Esophagus squamous epithelium (tissue), 5 donors: ENCODE data around the gene RASA3. TPM values are rescaled to one million over a fixed set of nuclear protein-coding genes. Genes with fewer than 3 reads are reported as not detected.

ENCODE experiments used
- DNase-seq: peaks from one replicate; lab custom pipeline; 2025; lab: John Stamatoyannopoulos, UW
- H3K27ac ChIP-seq, 4 donors: fragments of 200-600 bp; sonication (generic); one replicate each; pipeline ENCODE4 v1.5.1; 2016 to 2019; ENCODE audit warnings: mild to moderate bottlenecking in 1 of 4
- H3K27me3 ChIP-seq, 4 donors: fragments of 200-600 bp; sonication (generic); 1 replicate in 3 of 4; 2 replicates in 1 of 4; pipeline versions ENCODE4 v1.5.1 to v1.6.0; 2017 to 2021; ENCODE audit warnings: antibody characterized with exemption in 1 of 4
- H3K36me3 ChIP-seq, 3 donors: fragments of 200-600 bp; sonication (generic); one replicate each; pipeline ENCODE4 v1.5.1; 2016 to 2019
- H3K4me1 ChIP-seq, 3 donors: fragments of 200-600 bp; sonication (generic); one replicate each; pipeline ENCODE4 v1.5.1; 2017 to 2019
- H3K4me3 ChIP-seq, 4 donors: fragments of 200-600 bp; sonication (generic); 1 replicate in 3 of 4; 2 replicates in 1 of 4; pipeline ENCODE4 v1.5.1; 2016 to 2019; ENCODE audit warnings: mild to moderate bottlenecking in 2 of 4, moderate library complexity in 1 of 4
- H3K9me3 ChIP-seq, 3 donors: fragments of 200-600 bp; sonication (generic); one replicate each; pipeline ENCODE4 v1.5.1; 2016 to 2019
- POLR2A ChIP-seq, 4 donors: fragments of 450-650 bp; IDR thresholded peaks; one replicate each; pipeline ENCODE4 v1.6.1; 2017; ENCODE audit warnings: antibody characterized with exemption in 4 of 4, mild to moderate bottlenecking in 4 of 4, moderate library complexity in 3 of 4
- WGBS, 2 donors: methylation state at CpG; one replicate each; pipeline ENCODE4 v1.1.5; 2018; 5-methylcytosine and 5-hydroxymethylcytosine counted together
- intact Hi-C: fragments of 100-400 bp; cut with DNase I; formaldehyde crosslinking; loops from one replicate; pipeline ENCODE4 v1.15.0; 2022
- total RNA-seq, 4 donors: library from RNA; depleted of rRNA; stranded (reverse); fragments of >200 nt; gene quantifications; one replicate each; pipeline ENCODE4 v1.1.0, GENCODE V29; 2016
- TF ChIP-seq, protein P1 (sequence below), 6 experiments: fragments of 450-650 bp in 4 of 6; fragments of 200-600 bp in 2 of 6; sonication (generic) in 2 of 6; IDR thresholded peaks; one replicate each; pipeline ENCODE4 v1.5.1; 2016 to 2019; ENCODE audit warnings: antibody characterized with exemption in 6 of 6, mild to moderate bottlenecking in 4 of 6, moderate library complexity in 4 of 6
- donor health status: DM: yes; HTN: yes; CAD: no.

RASA3 gene
- total RNA-seq, 4 donors from 2014 or later, result 1.4 to 8.8 (median 3.1) TPM

DNA sequence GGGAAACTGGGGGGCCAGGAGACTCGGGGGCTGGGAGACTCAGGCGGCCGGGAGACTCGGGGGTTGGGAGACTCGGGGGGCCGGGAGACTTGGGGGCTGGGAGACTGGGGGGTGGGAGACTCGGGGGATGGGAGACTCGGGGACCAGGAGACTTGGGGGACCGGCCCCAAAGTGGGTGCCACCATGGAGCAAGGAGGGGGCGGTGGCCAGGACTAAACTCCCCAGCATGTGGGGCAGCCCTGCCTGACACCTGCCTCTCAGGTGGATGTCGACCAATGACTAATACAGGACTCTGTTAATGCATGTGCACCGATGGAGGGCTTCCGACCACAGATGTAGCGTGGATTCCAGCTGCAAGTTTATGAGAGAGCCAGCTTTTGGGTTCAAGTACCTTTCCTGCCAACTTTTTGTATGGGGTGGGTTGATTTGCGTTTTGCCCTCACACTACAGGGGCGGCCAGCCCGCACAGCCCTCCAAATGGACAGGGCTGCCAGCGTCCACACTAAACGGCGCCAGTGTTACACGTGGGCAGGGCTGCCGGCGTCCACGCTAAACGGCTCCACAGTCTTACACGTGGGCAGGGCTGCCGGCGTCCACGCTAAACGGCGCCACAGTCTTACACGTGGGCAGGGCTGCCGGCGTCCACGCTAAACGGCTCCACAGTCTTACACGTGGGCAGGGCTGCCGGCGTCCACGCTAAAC is 62.2 kb downstream of the RASA3 start:
- Histone ChIP-seq H3K27me3 (peaks cover 0 to 24% (median 0%) of the 10 kb centered on the region in 4 donors), H3K27ac (no peak overlapping the region), H3K36me3 (peaks cover 0 to 11% (median 0%) of the 10 kb centered on the region in 3 donors), H3K4me3 (no peak overlapping the region), H3K9me3 (no peaks in the 10 kb centered on the region), H3K4me1 (peaks cover 15 to 47% (median 43%) of the 10 kb centered on the region in 3 donors)
- DNase-seq, result no peak
- WGBS, 2 donors, result 92 to 96% methylated on average over 7 to 12 of the region's 40 CpGs
- intact Hi-C loops, result no loop called here
- no peak for TF ChIP-seq POLR2A (IDR thresholded peaks at IDR 0.05)
- TF ChIP-seq, protein P1, sequence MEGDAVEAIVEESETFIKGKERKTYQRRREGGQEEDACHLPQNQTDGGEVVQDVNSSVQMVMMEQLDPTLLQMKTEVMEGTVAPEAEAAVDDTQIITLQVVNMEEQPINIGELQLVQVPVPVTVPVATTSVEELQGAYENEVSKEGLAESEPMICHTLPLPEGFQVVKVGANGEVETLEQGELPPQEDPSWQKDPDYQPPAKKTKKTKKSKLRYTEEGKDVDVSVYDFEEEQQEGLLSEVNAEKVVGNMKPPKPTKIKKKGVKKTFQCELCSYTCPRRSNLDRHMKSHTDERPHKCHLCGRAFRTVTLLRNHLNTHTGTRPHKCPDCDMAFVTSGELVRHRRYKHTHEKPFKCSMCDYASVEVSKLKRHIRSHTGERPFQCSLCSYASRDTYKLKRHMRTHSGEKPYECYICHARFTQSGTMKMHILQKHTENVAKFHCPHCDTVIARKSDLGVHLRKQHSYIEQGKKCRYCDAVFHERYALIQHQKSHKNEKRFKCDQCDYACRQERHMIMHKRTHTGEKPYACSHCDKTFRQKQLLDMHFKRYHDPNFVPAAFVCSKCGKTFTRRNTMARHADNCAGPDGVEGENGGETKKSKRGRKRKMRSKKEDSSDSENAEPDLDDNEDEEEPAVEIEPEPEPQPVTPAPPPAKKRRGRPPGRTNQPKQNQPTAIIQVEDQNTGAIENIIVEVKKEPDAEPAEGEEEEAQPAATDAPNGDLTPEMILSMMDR (IDR thresholded peaks at IDR 0.05), result no peak

- H3K27ac ChIP-seq, result peak overlapping the region in 3 of 4 donors; percentile 90 to 98 (median 95)
- TF ChIP-seq, protein P1 (IDR thresholded peaks at IDR 0.05), result no peak
- no peak for TF ChIP-seq POLR2A (IDR thresholded peaks at IDR 0.05)
- intact Hi-C loops, result no loop called here
- H3K27me3 ChIP-seq, result peaks cover 0 to 17% (median 0%) of the 10 kb centered on the region in 4 donors
- H3K4me1 ChIP-seq, result peaks cover 21 to 54% (median 51%) of the 10 kb centered on the region in 3 donors
- DNase-seq, result no peak
- H3K9me3 ChIP-seq, result no peaks in the 10 kb centered on the region
- peaks cover 0 to 4% (median 0%) of the 10 kb centered on the region in 3 donors for H3K36me3 ChIP-seq
- WGBS, 2 donors, result no CpG with 5 or more reads among the region's 32 CpGs
- H3K4me3 ChIP-seq, result no peak overlapping the region
Measured at GRCh38 chr13:114069376-114070097, 62.9 kb downstream of the RASA3 start.

DNA sequence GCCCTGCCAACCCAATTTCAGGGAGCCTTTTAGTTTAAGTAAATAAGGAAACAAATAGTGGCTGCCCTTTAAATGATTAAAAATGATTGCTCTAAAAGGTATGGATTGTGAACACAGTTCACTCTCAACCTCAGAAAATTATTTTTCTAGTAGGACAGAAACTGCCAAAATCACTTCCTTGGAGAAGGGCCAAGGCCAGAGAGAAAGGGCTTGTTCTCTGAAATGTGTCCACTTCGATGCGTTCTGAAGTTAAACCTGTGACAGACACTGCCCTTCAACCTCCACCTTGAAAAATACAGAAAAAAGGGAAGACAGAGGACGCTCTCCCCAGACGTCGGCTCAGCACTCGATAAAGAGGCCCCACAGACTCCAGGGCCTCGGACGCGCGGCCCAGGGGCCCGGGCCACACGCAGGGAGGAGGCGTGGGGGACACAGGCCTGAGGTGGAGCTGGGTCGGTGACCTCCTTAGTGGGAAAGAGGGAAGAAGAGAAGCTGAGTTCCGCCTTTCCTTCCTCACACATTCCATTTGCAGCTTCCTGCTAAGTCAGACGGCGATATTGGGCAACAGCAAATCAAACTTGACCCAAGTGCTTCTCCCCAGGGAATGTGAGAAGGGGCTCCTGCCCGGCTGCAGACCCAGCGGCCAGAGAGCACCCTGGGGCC is 63.6 kb downstream of the RASA3 start:
- no peak for DNase-seq
- Histone ChIP-seq H3K4me3 (peak overlapping the region in 1 of 4 donors; percentile 28), H3K27ac (peak overlapping the region; percentile 22 to 98 (median 92)), H3K27me3 (peaks cover 0 to 10% (median 0%) of the 10 kb centered on the region in 4 donors), H3K4me1 (peaks cover 27 to 62% (median 58%) of the 10 kb centered on the region in 3 donors), H3K36me3 (peaks cover 0 to 4% (median 0%) of the 10 kb centered on the region in 3 donors), H3K9me3 (no peaks in the 10 kb centered on the region)
- TF ChIP-seq, protein P1 (IDR thresholded peaks at IDR 0.05), result no peak
- no peak for TF ChIP-seq POLR2A (IDR thresholded peaks at IDR 0.05)
- intact Hi-C loops, result no loop called here
- whole genome bisulfite sequencing, 2 donors, result 63 to 65% methylated on average over 15 to 16 of the region's 19 CpGs

GRCh38 chr13:114067886-114068651 is 64.4 kb downstream of the RASA3 start:
- Histone ChIP-seq H3K9me3 (no peaks in the 10 kb centered on the region), H3K4me3 (no peak overlapping the region), H3K27me3 (peaks cover 0 to 6% (median 0%) of the 10 kb centered on the region in 4 donors), H3K27ac (peak overlapping the region; percentile 22 to 98 (median 92)), H3K36me3 (no peaks in the 10 kb centered on the region), H3K4me1 (peaks cover 27 to 69% (median 63%) of the 10 kb centered on the region in 3 donors)
- WGBS, 2 donors, result 58 to 63% methylated on average over 10 to 14 of the region's 24 CpGs
- DNase-seq, result no peak
- intact Hi-C loops, result no loop called here
- TF ChIP-seq, protein P1 (IDR thresholded peaks at IDR 0.05), result no peak
- no peak for TF ChIP-seq POLR2A (IDR thresholded peaks at IDR 0.05)
